K562 (cell line): Measurements from ENCODE around the gene ZP1. TPM values are rescaled to one million over a fixed set of nuclear protein-coding genes. Genes with fewer than 3 reads are reported as not detected.

Experiments used
- DACH1 ChIP-seq: fragments of 450-650 bp; IDR thresholded peaks from 2 replicates; pipeline ENCODE4 v1.6.1; 2018; ENCODE audit not compliant: partially characterized antibody
- GABPB2 ChIP-seq: fragments of 250-450 bp; sonication (Bioruptor Pico); conservative IDR thresholded peaks from 2 replicates; pipeline ENCODE4 v1.5.1; 2021; ENCODE audit warnings: mild to moderate bottlenecking
- GATA2 ChIP-seq: sonication (generic); formaldehyde crosslinking; IDR thresholded peaks from 2 replicates; pipeline ENCODE4 v1.4.0; 2020; ENCODE audit warnings: mild to moderate bottlenecking, missing genetic modification reagents
- HCFC1 ChIP-seq: IDR thresholded peaks from 2 replicates; pipeline ENCODE4 v1.6.1; 2012; ENCODE audit warnings: low read depth, low read length, improper control_type of control experiment
- KDM1A ChIP-seq, 2 experiments: fragments of 450-650 bp; IDR thresholded peaks; 2 replicates each; pipeline ENCODE4 v1.6.1; 2016; ENCODE audit warnings: mild to moderate bottlenecking in 2 of 2
- KLF16 ChIP-seq: IDR thresholded peaks from 2 replicates; pipeline ENCODE4 v1.6.1; 2016; ENCODE audit warnings: antibody characterized with exemption
- KLF6 ChIP-seq: fragments of 250-450 bp; sonication (Bioruptor Pico); IDR thresholded peaks from 2 replicates; pipeline ENCODE4 v1.4.0; 2020; ENCODE audit warnings: mild to moderate bottlenecking, moderate library complexity, borderline replicate concordance
- L3MBTL2 ChIP-seq: fragments of 450-650 bp; IDR thresholded peaks from 2 replicates; pipeline ENCODE4 v1.6.1; 2016; ENCODE audit warnings: mild to moderate bottlenecking, moderate library complexity
- MBD2 ChIP-seq: sonication (generic); IDR thresholded peaks from 2 replicates; pipeline ENCODE4 v1.6.1; 2016; ENCODE audit warnings: low read depth, borderline replicate concordance
- MLX ChIP-seq, 2 experiments: fragments of 450-650 bp in 1 of 2; sonication (generic) in 1 of 2; formaldehyde crosslinking; conservative IDR thresholded peaks; 2 replicates each; pipeline versions ENCODE4 v1.4.0 to v1.8.1; 2020 to 2022; ENCODE audit warnings: mild to moderate bottlenecking in 1 of 2, missing genetic modification reagents in 1 of 2
- NCOA4 ChIP-seq: fragments of 450-650 bp; IDR thresholded peaks from 2 replicates; pipeline ENCODE4 v1.6.1; 2018; ENCODE audit warnings: mild to moderate bottlenecking; ENCODE audit not compliant: partially characterized antibody
- NFIC ChIP-seq: fragments of 450-650 bp; IDR thresholded peaks from 2 replicates; pipeline ENCODE4 v1.6.1; 2017; ENCODE audit warnings: mild to moderate bottlenecking, inconsistent platforms
- NFRKB ChIP-seq: fragments of 450-650 bp; IDR thresholded peaks from 2 replicates; pipeline ENCODE4 v1.6.1; 2016; ENCODE audit warnings: low read depth
- NFYB ChIP-seq: IDR thresholded peaks from 2 replicates; pipeline ENCODE4 v1.6.1; 2011; ENCODE audit warnings: mild to moderate bottlenecking, moderate library complexity; ENCODE audit not compliant: insufficient read length; ENCODE audit errors: extremely low read depth
- NONO ChIP-seq, 2 experiments: fragments of 200-400 bp in 1 of 2; fragments of 450-650 bp in 1 of 2; formaldehyde crosslinking in 1 of 2; IDR thresholded peaks; 2 replicates each; pipeline ENCODE4 v1.6.1; 2017; ENCODE audit warnings: low read depth in 2 of 2, mild to moderate bottlenecking in 2 of 2, moderate library complexity in 2 of 2, low read length in 1 of 2
- NR1H2 ChIP-seq: sonication (generic); formaldehyde crosslinking; IDR thresholded peaks from 2 replicates; pipeline ENCODE4 v1.4.0; 2020; ENCODE audit warnings: mild to moderate bottlenecking, missing genetic modification reagents
- NR2F6 ChIP-seq: fragments of 450-650 bp; formaldehyde crosslinking; IDR thresholded peaks from 2 replicates; pipeline ENCODE4 v1.4.0; 2020; ENCODE audit warnings: mild to moderate bottlenecking
- PHB ChIP-seq: fragments of 250-450 bp; sonication (Bioruptor Pico); IDR thresholded peaks from 2 replicates; pipeline ENCODE4 v1.5.0; 2021
- POLR2AphosphoS2 ChIP-seq: IDR thresholded peaks from 2 replicates; pipeline ENCODE4 v1.6.1; 2012; ENCODE audit warnings: low read length, improper control_type of control experiment
- PTRF ChIP-seq: fragments of 450-650 bp; IDR thresholded peaks from 2 replicates; pipeline ENCODE4 v1.6.1; 2016; ENCODE audit warnings: mild to moderate bottlenecking, missing genetic modification characterization, missing compliant biosample characterization
- SMC3 ChIP-seq: conservative IDR thresholded peaks from 2 replicates; pipeline ENCODE4 v1.6.1; 2011; ENCODE audit warnings: low read depth, low read length, improper control_type of control experiment; ENCODE audit not compliant: insufficient read depth
- SOX6 ChIP-seq: fragments of 450-650 bp; IDR thresholded peaks from 2 replicates; pipeline ENCODE4 v1.6.1; 2014; ENCODE audit warnings: mild to moderate bottlenecking
- ZNF263 ChIP-seq: sonication (generic); formaldehyde crosslinking; IDR thresholded peaks from 2 replicates; pipeline ENCODE4 v1.8.0; 2022; ENCODE audit warnings: mild to moderate bottlenecking, missing genetic modification reagents, borderline replicate concordance
- ZNF583 ChIP-seq: fragments of 250-450 bp; sonication (Bioruptor Pico); IDR thresholded peaks from 2 replicates; pipeline ENCODE4 v1.4.0; 2020
- ZNF584 ChIP-seq: fragments of 200-800 bp; sonication (Bioruptor generic); IDR thresholded peaks from 2 replicates; pipeline ENCODE4 v1.6.1; 2016; ENCODE audit warnings: low read depth, mild to moderate bottlenecking, missing genetic modification characterization, missing compliant biosample characterization
- ZNF644 ChIP-seq: fragments of 200-800 bp; sonication (Bioruptor generic); IDR thresholded peaks from 2 replicates; pipeline ENCODE4 v1.6.1; 2016; ENCODE audit warnings: low read depth, missing genetic modification characterization, missing compliant biosample characterization
- polyA plus RNA-seq, 8 experiments: library from polyadenylated mRNA; depleted of rRNA in 4 of 8; stranded (reverse) in 5 of 8; unstranded in 3 of 8; fragments of >200 nt; fragmentation: Nextera tagmentation in 2 of 8; fragmentation: Illumina TruSeq in 1 of 8; extraction: Ambion mirVana in 2 of 8; extraction: Trizol in 1 of 8; gene quantifications; 2 replicates each; pipeline versions ENCODE4 v1.2.1 to v1.2.3, GENCODE V29; 2011 to 2014; ENCODE audit warnings: inconsistent platforms in 1 of 8, missing spikeins in 1 of 8
- total RNA-seq, 7 experiments: library from RNA; depleted of rRNA in 6 of 7; stranded (reverse); fragments of >200 nt in 6 of 7; fragmentation: Illumina TruSeq in 2 of 7; extraction: Trizol in 2 of 7; gene quantifications; 2 replicates each; pipeline versions ENCODE4 v1.2.1 to v1.2.3, GENCODE V29; 2011 to 2021; ENCODE audit warnings: low replicate concordance in 1 of 7
- TF ChIP-seq, protein P1 (sequence below): fragments of 450-650 bp; IDR thresholded peaks from 2 replicates; pipeline ENCODE4 v1.6.1; 2017; ENCODE audit warnings: antibody characterized with exemption

Gene ZP1
- total and polyA plus RNA-seq, 9 of the 15 experiments (the other 6 are each of a cell fraction or from before 2014, with no cell fraction given), result 0.11 to 0.15 TPM; not detected in 7

DNA sequence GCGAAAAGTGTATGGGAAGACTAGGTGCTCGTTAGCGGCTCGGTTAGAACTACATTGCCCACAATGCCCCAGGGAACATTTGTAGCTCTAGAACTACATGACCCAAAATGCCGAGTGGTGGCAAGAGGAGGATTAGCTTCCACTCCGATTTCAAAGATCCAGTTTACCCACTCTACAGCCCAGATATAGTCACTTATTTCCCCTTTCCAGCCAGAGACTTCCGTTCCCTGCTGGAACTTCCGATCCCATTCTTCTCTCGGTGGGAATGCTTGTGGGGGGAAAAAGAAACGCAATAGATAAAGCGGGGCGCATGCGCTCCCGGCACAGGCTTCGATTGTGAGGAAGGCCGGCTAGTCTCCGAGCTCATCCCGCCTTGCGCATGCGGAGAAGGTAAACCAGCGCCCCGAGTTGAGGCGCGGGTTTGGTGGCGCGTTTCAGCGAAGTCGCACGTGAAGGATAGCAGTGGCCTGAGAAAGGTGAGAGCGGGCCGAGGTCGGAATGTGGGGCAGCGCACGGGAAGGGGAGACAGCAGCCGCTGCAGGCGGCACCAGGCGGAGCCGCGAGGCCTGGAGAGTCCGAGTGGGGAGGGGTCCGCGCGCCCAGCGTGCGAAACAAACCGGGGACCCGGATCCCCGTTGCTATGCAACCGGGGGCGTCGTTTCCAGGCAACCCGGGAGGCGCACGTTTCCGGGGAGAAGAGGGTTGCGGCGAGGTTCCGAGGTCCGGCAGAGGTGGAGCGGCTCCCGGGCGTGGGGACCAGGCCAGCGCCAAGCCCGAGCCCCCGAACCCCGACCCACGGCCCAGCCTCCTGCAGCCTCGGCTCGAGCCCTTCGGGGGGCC, 46.7 kb downstream of the ZP1 start, which contains the start of gene TMEM109 (continued):
- TF ChIP-seq HCFC1 (peak; percentile 92), NR1H2 (no peak), NFYB (no peak), ZNF584 (CRISPR knock-in tag) (no peak), SOX6 (no peak), PTRF (no peak), MLX (CRISPR knock-in tag; conservative IDR thresholded peaks at IDR 0.05) (no peak), GATA2 (CRISPR knock-in tag) (peak; percentile 45; the same call in 1 of the 2 replicates), KLF16 (no peak), NONO (IDR thresholded peaks at IDR 0.05; ENCODE audit: low read depth in 2 of 2, low read length in 1 of 2) (no peak), KDM1A (IDR thresholded peaks at IDR 0.05) (no peak), SMC3 (no peak), KLF6 (peak; percentile 67; the same call in 1 of the 2 replicates), POLR2AphosphoS2 (no peak), MBD2 (peak; percentile 77), GABPB2 (no peak), ZNF583 (CRISPR knock-in tag) (0 out of 2 replicates have a peak, but pooled peaks have one; percentile 22), NCOA4 (no peak), NR2F6 (CRISPR knock-in tag) (0 out of 2 replicates have a peak, but pooled peaks have one; percentile 43), ZNF263 (peak; percentile 1; the same call in 1 of the 2 replicates), ZNF644 (peak; percentile 83), NFRKB (0 out of 2 replicates have a peak, but pooled peaks have one; percentile 29), DACH1 (no peak), PHB (CRISPR knock-in tag) (no peak), L3MBTL2 (peak; percentile 99), NFIC (no peak)
- TF ChIP-seq, protein P1, sequence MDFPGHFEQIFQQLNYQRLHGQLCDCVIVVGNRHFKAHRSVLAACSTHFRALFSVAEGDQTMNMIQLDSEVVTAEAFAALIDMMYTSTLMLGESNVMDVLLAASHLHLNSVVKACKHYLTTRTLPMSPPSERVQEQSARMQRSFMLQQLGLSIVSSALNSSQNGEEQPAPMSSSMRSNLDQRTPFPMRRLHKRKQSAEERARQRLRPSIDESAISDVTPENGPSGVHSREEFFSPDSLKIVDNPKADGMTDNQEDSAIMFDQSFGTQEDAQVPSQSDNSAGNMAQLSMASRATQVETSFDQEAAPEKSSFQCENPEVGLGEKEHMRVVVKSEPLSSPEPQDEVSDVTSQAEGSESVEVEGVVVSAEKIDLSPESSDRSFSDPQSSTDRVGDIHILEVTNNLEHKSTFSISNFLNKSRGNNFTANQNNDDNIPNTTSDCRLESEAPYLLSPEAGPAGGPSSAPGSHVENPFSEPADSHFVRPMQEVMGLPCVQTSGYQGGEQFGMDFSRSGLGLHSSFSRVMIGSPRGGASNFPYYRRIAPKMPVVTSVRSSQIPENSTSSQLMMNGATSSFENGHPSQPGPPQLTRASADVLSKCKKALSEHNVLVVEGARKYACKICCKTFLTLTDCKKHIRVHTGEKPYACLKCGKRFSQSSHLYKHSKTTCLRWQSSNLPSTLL, result no peak
